ENCODE measurements around the gene AKR1E2.

DNA sequence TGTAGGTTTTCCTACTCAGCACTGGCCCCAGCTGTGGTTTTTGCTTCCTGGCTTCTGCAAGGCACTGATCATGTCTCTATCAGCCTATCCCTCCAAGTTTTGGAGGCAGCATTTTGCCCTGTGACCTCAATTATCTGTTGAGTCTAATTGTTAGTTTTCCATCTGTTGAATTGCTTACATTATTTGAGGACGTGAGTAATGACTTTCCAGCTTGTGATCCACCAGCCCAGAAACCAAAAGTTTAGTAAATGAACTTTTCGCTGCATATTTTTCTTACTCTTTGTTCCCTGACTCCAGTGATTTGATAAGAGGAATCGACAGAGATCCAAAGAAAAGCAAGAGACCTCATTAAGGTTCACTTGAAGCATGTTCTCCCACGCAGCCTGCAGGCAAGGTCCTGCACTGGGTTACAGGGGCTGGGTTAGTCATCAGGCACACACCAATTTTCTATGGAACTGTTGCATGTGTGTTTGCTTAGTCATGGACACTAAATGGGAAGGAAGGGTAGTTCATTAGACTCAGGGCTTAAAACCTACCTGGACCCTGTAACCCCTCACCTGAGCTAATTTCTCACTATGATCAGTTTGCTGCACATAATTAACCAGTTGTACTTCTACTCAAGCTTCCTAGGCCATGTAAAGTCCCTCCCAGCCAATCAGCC lies 57.2 kb downstream of the AKR1E2 start:
- TF ChIP-seq, protein P1, sequence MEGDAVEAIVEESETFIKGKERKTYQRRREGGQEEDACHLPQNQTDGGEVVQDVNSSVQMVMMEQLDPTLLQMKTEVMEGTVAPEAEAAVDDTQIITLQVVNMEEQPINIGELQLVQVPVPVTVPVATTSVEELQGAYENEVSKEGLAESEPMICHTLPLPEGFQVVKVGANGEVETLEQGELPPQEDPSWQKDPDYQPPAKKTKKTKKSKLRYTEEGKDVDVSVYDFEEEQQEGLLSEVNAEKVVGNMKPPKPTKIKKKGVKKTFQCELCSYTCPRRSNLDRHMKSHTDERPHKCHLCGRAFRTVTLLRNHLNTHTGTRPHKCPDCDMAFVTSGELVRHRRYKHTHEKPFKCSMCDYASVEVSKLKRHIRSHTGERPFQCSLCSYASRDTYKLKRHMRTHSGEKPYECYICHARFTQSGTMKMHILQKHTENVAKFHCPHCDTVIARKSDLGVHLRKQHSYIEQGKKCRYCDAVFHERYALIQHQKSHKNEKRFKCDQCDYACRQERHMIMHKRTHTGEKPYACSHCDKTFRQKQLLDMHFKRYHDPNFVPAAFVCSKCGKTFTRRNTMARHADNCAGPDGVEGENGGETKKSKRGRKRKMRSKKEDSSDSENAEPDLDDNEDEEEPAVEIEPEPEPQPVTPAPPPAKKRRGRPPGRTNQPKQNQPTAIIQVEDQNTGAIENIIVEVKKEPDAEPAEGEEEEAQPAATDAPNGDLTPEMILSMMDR (IDR thresholded peaks at IDR 0.05; ENCODE audit: low read length): no peak
- no peak for TF ChIP-seq EZH2 (IDR thresholded peaks at IDR 0.05; ENCODE audit: borderline replicate concordance, low read length)

All from OCI-LY1 (cell line).